ENCODE results near the gene IP6K2. TPM values are rescaled to one million over a fixed set of nuclear protein-coding genes. Genes with fewer than 3 reads are reported as not detected.
"Not testable (repeated sequence)": the region's sequence is repeated elsewhere in the genome, so short reads cannot be mapped to it uniquely, and the experiment has no call there.

IP6K2 gene
- total RNA-seq, 1 donor from 2014 or later = 37.4 TPM

GRCh38 chr3:48739955-48740823, 23.2 kb upstream of the IP6K2 start:
- no peaks in the 10 kb centered on the region for H3K27me3 ChIP-seq (ENCODE audit: control insufficient read depth, insufficient read depth, low read length)
- DNase-seq (ENCODE audit: low read depth) (peak; percentile 47), FAIRE-seq (no peak)
- no peak overlapping the region for H3K4me3 ChIP-seq (ENCODE audit: low read depth, low read length)
- TF ChIP-seq CTCF (IDR thresholded peaks at IDR 0.05; ENCODE audit: insufficient read depth, low read length, severe bottlenecking) = peak; percentile 89
- H3K36me3 ChIP-seq (ENCODE audit: control insufficient read depth, insufficient read depth, low read length) = no peaks in the 10 kb centered on the region

GRCh38 chr3:48739617-48739954, 22.6 kb upstream of the IP6K2 start:
- FAIRE-seq = no peak
- no peak for TF ChIP-seq CTCF (IDR thresholded peaks at IDR 0.05; ENCODE audit: insufficient read depth, low read length, severe bottlenecking)
- H3K36me3 ChIP-seq (ENCODE audit: control insufficient read depth, insufficient read depth, low read length) = no peaks in the 10 kb centered on the region
- DNase-seq (ENCODE audit: low read depth) = no peak
- no peak overlapping the region for H3K4me3 ChIP-seq (ENCODE audit: low read depth, low read length)
- H3K27me3 ChIP-seq (ENCODE audit: control insufficient read depth, insufficient read depth, low read length) = no peaks in the 10 kb centered on the region

GRCh38 chr3:48738926-48739616, 22.1 kb upstream of the IP6K2 start:
- DNase-seq (ENCODE audit: low read depth) = no peak

GRCh38 chr3:48738144-48738536, 21.1 kb upstream of the IP6K2 start:
- no peak for DNase-seq (ENCODE audit: low read depth)
- Histone ChIP-seq H3K4me3 (ENCODE audit: low read depth, low read length) (no peak overlapping the region), H3K36me3 (ENCODE audit: control insufficient read depth, insufficient read depth, low read length) (no peaks in the 10 kb centered on the region), H3K27me3 (ENCODE audit: control insufficient read depth, insufficient read depth, low read length) (no peaks in the 10 kb centered on the region)
- no peak for TF ChIP-seq CTCF (IDR thresholded peaks at IDR 0.05; ENCODE audit: insufficient read depth, low read length, severe bottlenecking)
- no peak for FAIRE-seq

More at GRCh38 chr3:48738926-48739616, 22.1 kb upstream of the IP6K2 start:
- no peaks in the 10 kb centered on the region for H3K36me3 ChIP-seq (ENCODE audit: control insufficient read depth, insufficient read depth, low read length)
- no peaks in the 10 kb centered on the region for H3K27me3 ChIP-seq (ENCODE audit: control insufficient read depth, insufficient read depth, low read length)
- no peak for TF ChIP-seq CTCF (IDR thresholded peaks at IDR 0.05; ENCODE audit: insufficient read depth, low read length, severe bottlenecking)
- H3K4me3 ChIP-seq (ENCODE audit: low read depth, low read length) = no peak overlapping the region
- FAIRE-seq = no peak

- H3K27me3 ChIP-seq (ENCODE audit: control insufficient read depth, insufficient read depth, low read length); FAIRE-seq; H3K4me3 ChIP-seq (ENCODE audit: low read depth, low read length); H3K36me3 ChIP-seq (ENCODE audit: control insufficient read depth, insufficient read depth, low read length); DNase-seq (ENCODE audit: low read depth): not testable (repeated sequence)
These were observed 18.2 kb upstream of the IP6K2 start for GRCh38 chr3:48735075-48735767.

GRCh38 chr3:48734541-48734940, 17.5 kb upstream of the IP6K2 start:
- not testable (repeated sequence) for FAIRE-seq

GRCh38 chr3:48733752-48734518, 16.9 kb upstream of the IP6K2 start:
- H3K36me3 ChIP-seq (ENCODE audit: control insufficient read depth, insufficient read depth, low read length); FAIRE-seq; DNase-seq (ENCODE audit: low read depth); H3K27me3 ChIP-seq (ENCODE audit: control insufficient read depth, insufficient read depth, low read length); H3K4me3 ChIP-seq (ENCODE audit: low read depth, low read length): not testable (repeated sequence)

More at GRCh38 chr3:48734541-48734940, 17.5 kb upstream of the IP6K2 start:
- not testable (repeated sequence) for H3K27me3 ChIP-seq (ENCODE audit: control insufficient read depth, insufficient read depth, low read length); DNase-seq (ENCODE audit: low read depth); H3K4me3 ChIP-seq (ENCODE audit: low read depth, low read length); H3K36me3 ChIP-seq (ENCODE audit: control insufficient read depth, insufficient read depth, low read length)
